GF-D8 (cell line): ENCODE data around the gene KCNE2.
"Not testable (repeated sequence)": the region's sequence is repeated elsewhere in the genome, so short reads cannot be mapped to it uniquely, and the experiment has no call there.

Experiments
- DNase-seq: peaks from one replicate; lab custom pipeline; 2025; lab: John Stamatoyannopoulos, UW

The KCNE2 gene

DNA sequence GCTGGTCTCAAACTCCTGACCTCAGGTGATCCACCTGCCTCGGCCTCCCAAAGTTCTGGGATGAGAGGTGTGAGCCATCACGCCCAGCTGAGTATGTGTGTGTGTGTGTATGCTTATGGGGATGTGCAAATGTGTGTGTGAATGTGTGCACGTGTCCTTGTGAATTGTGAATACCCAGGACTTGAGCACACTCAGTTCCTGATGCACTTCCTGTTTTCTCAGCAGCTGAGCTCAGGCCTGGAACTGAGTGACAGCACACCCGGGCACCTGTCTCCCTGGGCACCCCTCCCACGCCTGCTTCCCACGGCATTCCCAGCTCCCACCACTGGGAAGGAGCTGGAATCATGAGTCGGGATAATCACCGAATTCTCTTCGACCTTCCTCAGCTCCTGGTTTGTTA lies 43.5 kb downstream of the KCNE2 start:
- not testable (repeated sequence) for DNase-seq

DNA sequence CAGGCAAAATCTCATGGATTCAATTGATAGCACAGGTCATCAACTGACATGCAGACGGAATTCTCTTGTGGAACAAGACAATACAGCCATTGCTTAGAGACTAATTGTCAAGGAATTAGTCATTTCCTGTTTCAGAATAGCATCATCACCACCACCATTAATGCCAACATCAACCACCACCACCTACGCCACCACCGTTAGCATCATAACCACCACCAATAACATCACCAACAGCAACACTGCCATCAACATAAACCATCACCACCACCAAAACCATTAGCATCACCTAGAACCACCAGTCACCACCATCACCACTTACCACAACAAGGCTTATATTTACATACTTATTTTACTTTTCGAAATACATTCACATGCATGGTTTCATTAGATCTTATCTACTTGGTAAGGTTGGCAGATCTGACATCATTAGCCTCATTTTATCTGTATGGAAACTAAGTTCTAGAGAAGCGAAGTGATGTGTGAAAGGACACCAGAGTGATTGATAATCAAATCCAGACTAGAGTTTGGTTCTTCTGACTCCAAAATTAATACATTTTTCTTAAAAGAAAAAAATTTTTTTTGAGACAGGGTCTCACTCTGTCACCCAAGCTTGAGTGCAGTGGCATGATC lies 53.8 kb downstream of the KCNE2 start:
- DNase-seq, result not testable (repeated sequence)
